GM12878 (cell line): ENCODE results near the gene DDX50. TPM values are rescaled to one million over a fixed set of nuclear protein-coding genes. Genes with fewer than 3 reads are reported as not detected.

Experiments used
- ATAC-seq: fragments of 200-7000 bp; cut with Tn5 transposase; 3 replicates; pipeline ENCODE4 v1.9.1; 2020; ENCODE audit warnings: mild to moderate bottlenecking, moderate library complexity
- BruUV-seq: library from RNA; stranded (reverse); fragments of 400-500 nt; replicated peaks from 2 replicates; lab custom pipeline; 2021; lab: Mats Ljungman, UMichigan
- CTCF ChIA-PET: fragments of 300-600 bp; sonication (Branson Sonifier 250); formaldehyde crosslinking; extraction: SDS; loops from one replicate; lab custom pipeline; 2021; ENCODE audit warnings: inconsistent platforms; lab: Yijun Ruan, JAX
- POLR2A ChIA-PET: fragments of 350-600 bp; formaldehyde crosslinking; extraction: SDS; loops from one replicate; lab custom pipeline; 2021; ENCODE audit warnings: inconsistent platforms; lab: Charles Lee
- RAD21 ChIA-PET: fragments of 300-600 bp; sonication (Branson Sonifier 250); formaldehyde crosslinking; loops from one replicate; lab custom pipeline; 2023; ENCODE audit warnings: antibody characterized with exemption; ENCODE audit not compliant: unreplicated experiment; lab: Charles Lee
- SMC1A ChIA-PET: fragments of 300-600 bp; sonication (Branson Sonifier 250); formaldehyde crosslinking; loops from one replicate; lab custom pipeline; 2023; ENCODE audit not compliant: unreplicated experiment, uncharacterized antibody; lab: Charles Lee
- DNase-seq: peaks from one replicate; pipeline ENCODE4 v3.0.0-alpha.2; 2011; ENCODE audit warnings: low read depth, low spot score
- FAIRE-seq: peaks from 3 replicates; lab custom pipeline; 2011; peaks lifted over from hg19 to GRCh38; lab: Jason Lieb, UNC
- H2AFZ ChIP-seq: 2 replicates; pipeline ENCODE4 v1.6.0; 2011; ENCODE audit warnings: low read depth, low read length, control low read depth; ENCODE audit not compliant: control insufficient read depth
- H3K27ac ChIP-seq: 2 replicates; pipeline ENCODE4 v1.5.1; 2011; ENCODE audit warnings: control low read depth; ENCODE audit not compliant: control insufficient read depth, insufficient read depth
- H3K27me3 ChIP-seq, 2 experiments: replicated peaks in 1 of 2; 2 replicates each; pipeline versions ENCODE4 v1.6.0 to v1.6.1; 2011; ENCODE audit warnings: low read length in 1 of 2; ENCODE audit not compliant: control insufficient read depth in 2 of 2, insufficient read depth in 2 of 2
- H3K36me3 ChIP-seq, 2 experiments: 2 replicates each; pipeline ENCODE4 v1.5.1; 2011; ENCODE audit warnings: low read length in 1 of 2; ENCODE audit not compliant: control insufficient read depth in 2 of 2, insufficient read depth in 2 of 2
- H3K4me1 ChIP-seq: 2 replicates; pipeline ENCODE4 v1.6.1; 2011; ENCODE audit warnings: mild to moderate bottlenecking, low read length, moderate library complexity, mixed read lengths; ENCODE audit not compliant: control insufficient read depth, insufficient read depth
- H3K4me2 ChIP-seq: 2 replicates; pipeline ENCODE4 v1.6.0; 2011; ENCODE audit warnings: control low read depth; ENCODE audit not compliant: control insufficient read depth, insufficient read depth
- H3K4me3 ChIP-seq: fragments of 200-600 bp; sonication (generic); 2 replicates; pipeline ENCODE4 v1.5.1; 2016
- H3K79me2 ChIP-seq: 2 replicates; pipeline ENCODE4 v1.6.0; 2011; ENCODE audit warnings: low read length; ENCODE audit not compliant: control insufficient read depth, insufficient read depth
- H3K9ac ChIP-seq: 2 replicates; pipeline ENCODE4 v1.8.0; 2011; ENCODE audit warnings: low read length, control low read depth, mixed read lengths; ENCODE audit not compliant: control insufficient read depth, insufficient read depth
- H3K9me3 ChIP-seq: replicated peaks from 3 replicates; pipeline ENCODE4 v1.5.1; 2011; ENCODE audit warnings: mild to moderate bottlenecking, low read length; ENCODE audit not compliant: control insufficient read depth, insufficient read depth
- H4K20me1 ChIP-seq: 2 replicates; pipeline ENCODE4 v1.6.0; 2011; ENCODE audit not compliant: control insufficient read depth, insufficient read depth
- KAT2A ChIP-seq: conservative IDR thresholded peaks from 2 replicates; pipeline ENCODE4 v1.6.1; 2011; ENCODE audit warnings: low read depth, low read length; ENCODE audit not compliant: control insufficient read depth
- NFXL1 ChIP-seq: fragments of 450-650 bp; IDR thresholded peaks from 2 replicates; pipeline ENCODE4 v1.6.1; 2017; ENCODE audit warnings: antibody characterized with exemption, mild to moderate bottlenecking, borderline replicate concordance
- PML ChIP-seq: IDR thresholded peaks from 2 replicates; pipeline ENCODE4 v1.6.1; 2012; ENCODE audit warnings: low read length, inconsistent platforms
- ZBTB4 ChIP-seq: fragments of 450-650 bp; formaldehyde crosslinking; IDR thresholded peaks from 2 replicates; pipeline ENCODE4 v1.4.0; 2022; ENCODE audit warnings: mild to moderate bottlenecking, moderate library complexity
- ZNF274 ChIP-seq: IDR thresholded peaks from one replicate; pipeline ENCODE4 v1.8.0; 2011; ENCODE audit not compliant: insufficient read length, insufficient read depth
- ZNF592 ChIP-seq: fragments of 450-650 bp; IDR thresholded peaks from 2 replicates; pipeline ENCODE4 v1.6.1; 2017; ENCODE audit warnings: mild to moderate bottlenecking, moderate library complexity
- WGBS: methylation state at CpG from one replicate; pipeline ENCODE4 v1.1.6; 2016; ENCODE audit warnings: low lambda C conversion rate; ENCODE audit not compliant: insufficient replicate concordance, insufficient coverage; ENCODE audit errors: missing lambda C conversion rate; 5-methylcytosine and 5-hydroxymethylcytosine counted together
- in situ Hi-C: fragments of 300-500 bp; cut with MboI; formaldehyde crosslinking; loops from 9 replicates; pipeline ENCODE4 v1.14.3; 2018; ENCODE audit warnings: mixed read lengths
- intact Hi-C: fragments of 100-400 bp; cut with micrococcal nuclease; formaldehyde crosslinking; loops from one replicate; pipeline ENCODE4 v1.14.2; 2022; ENCODE audit not compliant: unreplicated experiment
- polyA plus RNA-seq, 11 experiments: library from polyadenylated mRNA; depleted of rRNA in 4 of 11; unstranded in 6 of 11; stranded (reverse) in 5 of 11; fragments of >200 nt; fragmentation: Nextera tagmentation in 4 of 11; fragmentation: Illumina TruSeq in 1 of 11; extraction: Ambion mirVana in 4 of 11; extraction: Trizol in 1 of 11; gene quantifications; 1 replicate in 1 of 11; 2 replicates in 10 of 11; pipeline versions ENCODE4 v1.2.1 to v1.2.3, GENCODE V29; 2011 to 2016; ENCODE audit warnings: inconsistent platforms in 2 of 11, missing spikeins in 2 of 11, low read depth in 1 of 11
- total RNA-seq, 4 experiments: library from RNA; depleted of rRNA in 3 of 4; stranded (reverse); fragments of >200 nt in 3 of 4; fragmentation: Illumina TruSeq in 1 of 4; extraction: Trizol in 1 of 4; gene quantifications; 2 replicates each; pipeline versions ENCODE4 v1.2.1 to v1.2.3, GENCODE V29; 2013 to 2021

DDX50 gene
- total and polyA plus RNA-seq, 10 of the 15 experiments (the other 5 are each of a cell fraction or from before 2014, with no cell fraction given), result 24.9 to 52.0 (median 36.8) TPM

- TF ChIP-seq KAT2A, result no peak
- no peak for TF ChIP-seq NFXL1
- TF ChIP-seq, all 136 proteins: peak for 0
These were observed 58.8 kb downstream of the DDX50 start (continued) for GRCh38 chr10:68959695-68960527.

GRCh38 chr10:68963151-68963550 lies 62.0 kb downstream of the DDX50 start:
- H3K79me2 ChIP-seq, result peaks cover 48% of the 10 kb centered on the region
- FAIRE-seq (no peak), ATAC-seq (no peak), DNase-seq (no peak)
- ChIA-PET SMC1A (interaction anchor here (1.0 kb wide), 1 partner anchor 162 kb away, joined by 3 read pairs; no protein-coding TSS in a partner anchor), RAD21 (no interaction called here), CTCF (no interaction called here), POLR2A (interaction anchor here (0.6 kb wide), 1 partner anchor 168 kb away, joined by 3 read pairs; no protein-coding TSS in a partner anchor)
- no peak overlapping the region for H3K9ac ChIP-seq
- no peaks in the 10 kb centered on the region for H3K9me3 ChIP-seq
- no peak overlapping the region for H3K27ac ChIP-seq
- no peak for TF ChIP-seq ZNF592
- TF ChIP-seq ZNF274, result no peak
- no peak for TF ChIP-seq PML
- no peak for TF ChIP-seq ZBTB4
- no peak overlapping the region for H2AFZ ChIP-seq
- no peaks in the 10 kb centered on the region for H4K20me1 ChIP-seq
- H3K4me2 ChIP-seq, result no peak overlapping the region
- H3K36me3 ChIP-seq, result peaks cover 16% of the 10 kb centered on the region in 2 experiments; a peak in 3 of 4 replicates
- no TSS peak for BruUV-seq
- H3K4me3 ChIP-seq, result no peak overlapping the region
- H3K27me3 ChIP-seq, result no peaks in the 10 kb centered on the region
- no peaks in the 10 kb centered on the region for H3K4me1 ChIP-seq
- intact Hi-C loops, result no loop called here
- WGBS, result 91% methylated on average over 4 of the region's 4 CpGs
- in situ Hi-C loops, result no loop called here
